ENCODE measurements around the gene UBE2I.

DNA sequence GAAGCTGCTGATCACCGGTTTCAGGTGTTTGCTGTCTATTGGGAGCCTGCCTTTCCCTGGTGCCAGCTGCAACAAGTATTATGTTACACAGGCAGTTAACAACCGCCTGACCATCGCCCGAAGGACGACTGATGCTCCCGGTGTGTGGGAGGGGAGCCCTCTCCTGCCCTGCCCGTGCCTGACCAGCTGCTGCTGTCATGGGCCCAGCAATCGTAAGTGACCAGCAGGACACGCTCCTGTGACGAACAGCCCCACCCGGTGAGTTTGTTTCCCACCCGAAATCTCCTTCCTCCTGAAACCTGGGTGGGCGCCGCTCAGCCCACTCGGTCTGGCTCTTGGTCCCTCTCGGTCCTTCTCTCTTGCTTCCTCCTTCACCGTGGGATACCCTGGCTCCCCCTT is 17.9 kb upstream of the UBE2I start:
- TF ChIP-seq CTCF (IDR thresholded peaks at IDR 0.05) (no peak), ATF6 (CRISPR knock-in tag; IDR thresholded peaks at IDR 0.05) (no peak), ATF1 (CRISPR knock-in tag; IDR thresholded peaks at IDR 0.05) (no peak), SMAD4 (CRISPR knock-in tag; IDR thresholded peaks at IDR 0.05) (no peak), NR2C2 (CRISPR knock-in tag; IDR thresholded peaks at IDR 0.05) (no peak), NR3C1 (CRISPR knock-in tag; conservative IDR thresholded peaks at IDR 0.05; ENCODE audit: low read depth) (no peak), USF2 (CRISPR knock-in tag; IDR thresholded peaks at IDR 0.05) (no peak), JUN (CRISPR knock-in tag; IDR thresholded peaks at IDR 0.05) (no peak), NR1H2 (CRISPR knock-in tag; IDR thresholded peaks at IDR 0.05) (no peak), ZNF232 (CRISPR knock-in tag; IDR thresholded peaks at IDR 0.05) (no peak), FOXP1 (CRISPR knock-in tag; IDR thresholded peaks at IDR 0.05; ENCODE audit: borderline replicate concordance) (no peak), MLX (CRISPR knock-in tag; IDR thresholded peaks at IDR 0.05) (no peak), ZNF121 (CRISPR knock-in tag; IDR thresholded peaks at IDR 0.05) (no peak)
- TF ChIP-seq, protein P1, sequence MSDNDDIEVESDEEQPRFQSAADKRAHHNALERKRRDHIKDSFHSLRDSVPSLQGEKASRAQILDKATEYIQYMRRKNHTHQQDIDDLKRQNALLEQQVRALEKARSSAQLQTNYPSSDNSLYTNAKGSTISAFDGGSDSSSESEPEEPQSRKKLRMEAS (CRISPR knock-in tag; IDR thresholded peaks at IDR 0.05) = no peak

Data from WTC11 (cell line).